Raji (cell line): ENCODE results near the gene PTPRN2.

Experiments used
- POLR2A ChIP-seq: IDR thresholded peaks from 2 replicates; pipeline ENCODE4 v1.6.1; 2011; ENCODE audit warnings: low read depth, low read length, control low read depth; ENCODE audit not compliant: insufficient read depth

The PTPRN2 gene

DNA sequence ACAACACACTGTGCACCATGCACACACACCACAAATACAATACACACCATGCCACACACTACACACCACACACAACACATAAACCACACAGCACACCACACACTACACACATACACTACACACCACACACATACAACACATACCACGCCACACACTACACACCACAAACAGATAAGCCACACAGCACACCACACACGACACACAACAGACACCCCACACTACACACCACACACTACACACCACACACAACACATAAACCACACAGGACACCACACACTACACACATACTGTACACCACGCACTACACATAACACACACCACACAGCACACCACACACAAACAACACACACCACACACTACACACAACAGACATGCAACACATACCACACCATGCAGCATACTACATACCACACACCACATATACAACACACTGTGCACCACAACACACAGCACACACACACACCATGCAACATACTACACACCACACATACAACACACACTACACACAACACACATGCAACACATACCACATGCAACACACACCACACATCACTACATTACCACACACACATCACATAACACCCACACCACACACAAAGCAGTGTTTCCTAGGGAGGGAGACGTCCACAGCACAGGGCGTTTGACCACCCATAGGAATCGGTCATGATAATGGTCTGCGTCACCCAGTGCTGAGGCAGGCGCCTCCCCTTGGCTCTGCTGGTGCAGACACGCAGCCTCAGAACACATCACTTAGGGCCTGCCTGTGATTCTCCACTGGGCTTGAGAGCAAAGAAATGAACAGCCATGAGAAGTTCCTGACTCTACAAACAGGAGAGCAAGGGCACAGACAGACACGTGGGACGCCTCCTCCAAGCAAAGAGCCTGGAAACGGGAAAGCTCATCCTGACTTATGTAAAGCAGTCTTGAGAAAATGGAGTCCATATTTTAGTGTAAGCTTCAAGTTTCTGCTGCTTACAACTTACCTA, 458.3 kb downstream of the PTPRN2 start:
- no peak for TF ChIP-seq POLR2A

GRCh38 chr7:158128572-158128971, 459.1 kb downstream of the PTPRN2 start:
- no peak for TF ChIP-seq POLR2A

DNA sequence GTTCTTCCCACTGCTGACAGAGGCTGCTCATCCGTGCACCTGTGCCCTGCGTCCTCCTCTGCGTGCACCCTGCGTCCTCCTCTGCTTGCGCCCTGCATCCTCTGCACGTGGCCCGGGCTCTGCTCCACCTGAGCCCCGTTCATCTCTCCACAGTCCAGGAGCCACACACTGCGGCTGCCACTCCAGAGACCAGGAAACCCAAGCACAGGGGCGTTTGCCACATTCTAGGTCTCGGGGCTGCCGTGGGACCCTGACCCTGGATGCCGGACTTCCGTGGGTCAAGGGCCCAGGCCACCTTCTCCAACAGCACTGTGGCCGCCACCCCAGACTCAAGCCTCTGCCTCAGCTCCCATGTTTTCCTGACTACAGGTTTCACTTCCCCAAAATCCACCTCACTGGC, 460.4 kb downstream of the PTPRN2 start:
- TF ChIP-seq POLR2A: no peak

DNA sequence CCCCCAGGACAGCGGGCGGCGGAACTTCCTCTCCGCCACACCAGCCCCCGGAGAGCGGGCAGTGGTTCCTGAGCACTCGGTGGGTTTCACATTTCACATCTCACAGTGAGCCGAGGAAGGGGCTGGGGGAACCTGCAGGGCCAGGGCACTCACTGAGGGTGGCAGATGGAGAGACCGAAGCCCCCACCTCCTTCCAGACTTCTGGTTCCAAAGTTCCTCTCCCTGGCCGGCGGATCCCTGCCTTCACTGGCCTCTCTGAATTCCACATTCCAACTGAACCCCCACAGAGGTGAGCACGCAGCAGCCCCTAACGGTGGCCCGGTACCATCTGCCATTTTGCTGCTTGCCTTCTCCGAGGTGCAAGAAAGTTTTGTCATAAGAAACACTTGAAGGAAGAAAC, 461.0 kb downstream of the PTPRN2 start:
- TF ChIP-seq POLR2A: no peak

DNA sequence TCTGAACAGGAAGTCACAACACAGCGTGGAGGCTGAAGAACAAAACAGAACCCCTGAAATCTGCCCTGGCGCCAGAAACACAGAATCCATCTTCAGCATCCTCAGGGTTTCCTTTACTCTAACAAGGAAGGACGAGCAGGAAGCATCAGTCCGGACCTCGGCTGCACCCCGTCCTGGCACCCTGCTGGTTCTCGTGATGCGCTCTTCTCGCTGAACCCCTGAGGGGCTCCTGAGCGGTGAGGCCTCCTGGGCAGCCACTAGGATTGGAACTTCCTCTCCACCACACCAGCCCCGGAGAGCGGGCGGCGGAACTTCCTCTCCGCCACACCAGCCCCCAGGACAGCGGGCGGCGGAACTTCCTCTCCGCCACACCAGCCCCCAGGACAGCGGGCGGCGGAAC, 461.9 kb downstream of the PTPRN2 start:
- no peak for TF ChIP-seq POLR2A

DNA sequence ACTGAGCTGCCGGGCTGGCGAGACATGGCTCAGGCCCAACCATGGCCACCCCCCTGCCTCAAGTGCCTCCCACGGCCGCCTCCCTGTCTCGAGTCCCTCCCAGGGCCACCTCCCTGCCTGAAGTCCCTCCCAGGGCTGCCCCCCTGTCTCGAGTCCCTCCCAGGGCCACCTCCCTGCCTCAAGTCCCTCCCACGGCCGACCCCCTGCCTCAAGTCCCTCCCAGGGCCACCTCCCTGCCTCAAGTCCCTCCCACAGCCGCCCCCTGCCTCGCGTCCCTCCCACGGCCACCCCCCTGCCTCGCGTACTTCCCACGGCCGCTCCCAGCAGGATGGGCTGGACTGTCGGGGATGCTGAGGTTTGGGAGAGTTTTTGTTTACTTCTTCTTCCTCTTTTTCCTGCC, 462.5 kb downstream of the PTPRN2 start:
- TF ChIP-seq POLR2A: no peak

- TF ChIP-seq POLR2A: no peak
Observed at GRCh38 chr7:158124671-158125079, 462.9 kb downstream of the PTPRN2 start.

GRCh38 chr7:158123753-158124152, 463.9 kb downstream of the PTPRN2 start:
- no peak for TF ChIP-seq POLR2A

DNA sequence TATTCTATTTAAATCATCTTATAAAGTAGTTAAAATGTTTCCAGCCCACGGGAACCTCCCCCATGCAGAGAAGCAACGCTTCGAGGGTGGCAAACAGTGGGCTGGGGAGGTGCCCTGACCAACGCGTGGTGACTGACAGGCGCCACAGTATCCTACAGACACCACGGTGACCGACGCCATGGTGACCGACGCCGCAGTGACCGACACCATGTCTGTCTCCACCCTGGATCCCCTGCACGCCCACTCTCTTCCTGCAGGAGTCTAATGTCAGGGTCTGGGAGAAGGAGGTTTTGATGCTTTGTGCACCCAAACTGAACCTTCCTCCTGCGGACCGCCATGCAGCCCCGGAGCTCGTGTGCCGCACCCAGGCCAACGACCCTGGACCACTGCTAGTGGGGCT, 464.4 kb downstream of the PTPRN2 start:
- TF ChIP-seq POLR2A: no peak

DNA sequence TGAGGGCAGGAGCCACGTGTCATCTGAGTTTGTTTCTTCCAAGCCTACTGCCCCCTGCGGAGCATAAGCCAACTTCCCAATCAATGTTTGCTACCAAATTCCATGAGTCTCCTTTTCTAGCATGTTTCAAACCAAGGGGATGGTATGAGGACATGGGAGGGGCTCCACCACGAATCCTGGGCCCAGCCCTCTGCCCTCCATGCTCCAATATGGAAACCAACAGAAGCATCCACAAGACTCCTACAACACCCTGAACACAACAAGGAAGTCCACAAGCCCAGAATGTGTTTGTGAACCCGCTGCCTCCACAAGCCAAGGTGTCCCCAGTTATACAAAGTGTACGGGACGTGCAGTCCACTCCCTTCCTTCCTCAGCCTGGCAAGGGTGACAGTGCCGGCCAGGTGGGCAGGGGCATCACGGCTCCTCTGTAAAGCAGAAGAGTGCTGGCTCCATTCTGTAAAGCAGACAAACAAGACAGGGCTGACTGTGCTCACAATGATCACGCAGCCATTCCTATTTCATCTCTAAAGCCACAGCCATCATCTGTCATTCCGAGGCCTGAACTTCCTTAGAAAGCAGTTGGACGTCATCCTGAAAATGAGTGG, 466.1 kb downstream of the PTPRN2 start:
- TF ChIP-seq POLR2A: no peak

- TF ChIP-seq POLR2A: no peak
Observed at GRCh38 chr7:158120716-158121115, 466.9 kb downstream of the PTPRN2 start.

GRCh38 chr7:158120316-158120715, 467.3 kb downstream of the PTPRN2 start:
- no peak for TF ChIP-seq POLR2A

DNA sequence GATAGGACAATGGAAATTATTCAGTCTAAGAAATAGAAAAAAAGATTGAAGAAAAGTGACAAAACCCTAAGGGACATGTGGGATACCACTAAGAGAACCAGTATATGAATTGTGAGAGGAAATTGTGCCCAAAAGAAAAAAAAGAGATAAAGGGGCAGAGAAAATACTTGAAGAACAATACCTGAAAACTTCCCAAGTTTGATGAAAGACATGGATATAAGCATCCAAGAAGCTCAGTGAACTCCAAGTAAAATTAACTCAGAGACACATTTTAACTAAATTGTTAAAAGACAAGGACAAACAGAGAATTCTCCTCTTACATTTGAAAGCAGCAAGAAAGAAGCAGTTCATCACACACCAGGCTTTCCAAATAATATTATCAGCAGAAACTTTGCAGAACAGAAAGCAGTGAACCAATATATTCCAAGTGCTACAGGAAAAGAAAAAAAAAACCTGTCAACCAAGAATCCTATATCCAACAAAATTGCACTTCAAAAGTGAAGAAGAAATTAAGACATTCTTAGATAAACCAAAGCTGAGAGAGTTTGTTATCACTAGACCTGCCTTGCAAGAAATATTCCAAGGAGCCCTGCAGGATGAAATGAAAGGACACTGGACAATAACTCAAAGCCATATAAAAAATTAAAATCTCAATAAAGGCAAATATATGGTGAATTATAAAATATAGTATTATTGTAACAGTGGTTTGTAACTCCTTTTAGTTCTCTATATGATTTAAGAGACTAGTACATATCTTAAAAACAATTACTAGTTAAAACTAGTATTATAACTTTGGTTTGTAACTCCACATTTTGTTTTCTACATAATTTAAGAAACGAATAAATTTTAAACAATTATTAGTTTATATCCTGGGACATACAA, 470.0 kb downstream of the PTPRN2 start:
- no peak for TF ChIP-seq POLR2A

- TF ChIP-seq POLR2A: no peak
Observed at GRCh38 chr7:158116235-158116634, 471.4 kb downstream of the PTPRN2 start.

- no peak for TF ChIP-seq POLR2A
Observed at GRCh38 chr7:158114056-158114850, 473.4 kb downstream of the PTPRN2 start.

GRCh38 chr7:158113321-158114025, 474.1 kb downstream of the PTPRN2 start:
- TF ChIP-seq POLR2A: no peak
